Stimulated activated CD8-positive, alpha-beta memory T cell treated with anti-CD3 and anti-CD28 coated beads, Interleukin-12 subunit alpha, Interleukin-12 subunit beta, amount 100 ng/mL, for 24 hours (primary cell): ENCODE data around the gene HIF3A.

Experiments
- DNase-seq: peaks from one replicate; pipeline ENCODE4 v3.0.0-alpha.2; 2020; ENCODE audit errors: extremely low read depth

The HIF3A gene

GRCh38 chr19:46383171-46383815 lies 86.5 kb downstream of the HIF3A start:
- no peak for DNase-seq

DNA sequence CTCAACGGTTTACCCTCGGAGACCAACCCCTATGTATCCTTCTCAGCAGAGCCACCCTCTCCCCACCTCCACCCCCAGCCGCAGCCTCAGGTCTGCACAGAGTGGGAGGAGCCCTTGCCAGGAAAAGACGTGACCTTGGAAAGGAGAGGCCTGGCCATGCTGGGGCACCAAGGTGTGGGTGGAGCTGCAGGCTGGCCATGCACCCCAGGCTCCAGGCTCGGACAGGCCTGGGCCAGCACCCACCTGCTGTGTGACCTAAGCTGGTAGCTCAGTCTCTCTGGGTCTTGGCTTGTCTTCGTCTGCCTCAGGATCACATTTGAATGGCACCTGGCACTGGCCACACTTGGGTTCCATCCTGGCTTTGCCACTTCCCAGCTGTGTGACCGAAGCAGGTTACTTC lies 87.0 kb downstream of the HIF3A start:
- no peak for DNase-seq

- no peak for DNase-seq
Measured at GRCh38 chr19:46384396-46384795, 87.6 kb downstream of the HIF3A start.

DNA sequence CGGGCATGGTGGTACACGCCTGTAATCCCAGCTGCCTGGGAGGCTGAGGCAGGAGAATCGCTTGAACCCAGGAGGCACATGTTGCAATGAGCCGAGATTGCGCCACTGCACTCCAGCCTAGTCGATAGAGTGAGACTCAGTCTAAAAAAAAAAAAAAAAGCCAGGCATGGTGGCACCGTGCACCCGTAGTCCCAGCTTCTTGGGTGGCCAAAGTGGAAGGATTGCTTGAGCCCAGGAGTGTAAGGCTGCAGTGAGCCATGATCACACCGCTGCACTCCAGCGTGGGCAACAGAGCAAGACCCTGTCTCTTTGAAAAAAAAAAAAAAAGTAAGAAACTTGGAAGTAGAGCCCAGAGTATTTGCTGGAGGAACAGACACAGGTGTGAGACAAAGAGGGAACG lies 88.8 kb downstream of the HIF3A start:
- no peak for DNase-seq

DNA sequence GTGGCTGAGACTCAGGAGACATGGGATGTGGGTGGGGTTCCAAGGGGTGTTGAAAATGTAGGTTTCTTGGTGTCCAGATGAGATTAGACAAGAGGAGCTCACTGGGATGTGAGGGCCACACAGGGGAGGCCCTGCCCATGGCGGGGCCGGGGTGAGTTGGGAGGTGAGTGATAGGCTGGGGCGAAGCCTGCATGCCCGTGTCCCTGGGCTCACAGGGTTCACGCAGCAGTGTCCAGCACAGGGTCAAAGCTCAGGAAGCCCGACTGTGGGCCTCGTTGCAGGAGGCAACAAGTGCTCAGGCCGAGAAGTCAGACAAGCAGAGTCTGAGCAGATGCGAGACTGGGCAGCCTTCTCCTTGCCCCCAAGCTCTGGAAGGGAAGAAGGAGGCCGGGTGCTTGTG lies 89.3 kb downstream of the HIF3A start:
- no peak for DNase-seq

DNA sequence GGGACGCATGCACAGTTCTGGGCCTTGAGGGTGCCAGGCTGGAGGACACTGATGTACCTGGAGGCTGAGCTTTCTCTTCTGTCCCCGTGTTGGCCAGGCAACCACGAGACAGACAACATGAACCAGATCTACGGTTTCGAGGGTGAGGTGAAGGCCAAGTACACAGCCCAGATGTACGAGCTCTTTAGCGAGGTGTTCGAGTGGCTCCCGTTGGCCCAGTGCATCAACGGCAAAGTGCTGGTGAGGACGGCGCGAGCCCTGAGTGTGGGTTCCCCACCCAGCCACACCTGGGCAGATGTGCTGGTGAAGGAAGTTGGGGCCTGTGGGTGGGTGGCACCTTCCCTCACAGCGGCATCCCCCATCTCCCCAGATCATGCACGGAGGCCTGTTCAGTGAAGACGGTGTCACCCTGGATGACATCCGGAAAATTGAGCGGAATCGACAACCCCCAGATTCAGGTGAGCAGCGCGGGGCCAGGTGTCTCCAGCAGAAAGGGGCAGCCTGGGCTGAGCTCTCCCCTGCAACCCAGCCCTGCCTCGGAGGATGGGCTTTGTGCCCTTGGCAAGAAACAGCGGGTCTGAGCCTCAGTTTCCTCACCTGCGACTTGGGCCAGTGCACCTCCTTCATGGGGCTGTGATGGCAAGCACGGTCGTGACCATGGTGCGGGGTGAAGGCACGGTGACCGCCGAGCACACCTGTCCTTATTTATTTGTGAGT lies 90.3 kb downstream of the HIF3A start:
- DNase-seq: no peak

- DNase-seq: no peak
Measured at GRCh38 chr19:46387713-46388130, 90.9 kb downstream of the HIF3A start.

GRCh38 chr19:46388311-46389095 lies 91.7 kb downstream of the HIF3A start:
- no peak for DNase-seq

- DNase-seq: no peak
Measured at GRCh38 chr19:46390121-46390858, 93.4 kb downstream of the HIF3A start.

DNA sequence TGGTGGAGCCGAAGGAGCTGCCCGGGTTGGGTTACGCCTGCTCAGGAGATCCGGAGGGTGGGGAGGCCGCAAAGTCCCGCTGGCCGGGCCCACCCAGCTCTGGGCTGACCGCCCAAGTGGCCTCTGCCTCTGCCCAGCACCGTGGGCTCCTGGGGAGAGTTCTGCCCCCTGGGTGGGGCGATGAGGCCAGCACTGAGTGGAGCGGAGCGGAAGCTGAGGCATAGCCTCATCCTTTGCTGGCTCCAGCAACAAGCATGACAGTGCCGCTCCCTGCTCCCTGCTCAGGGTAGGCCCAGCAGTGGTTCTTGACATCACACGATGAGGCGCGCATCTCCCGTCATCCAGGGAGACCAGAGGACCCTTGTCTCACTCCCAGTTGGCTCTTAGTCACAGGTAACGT lies 94.0 kb downstream of the HIF3A start:
- DNase-seq: no peak

DNA sequence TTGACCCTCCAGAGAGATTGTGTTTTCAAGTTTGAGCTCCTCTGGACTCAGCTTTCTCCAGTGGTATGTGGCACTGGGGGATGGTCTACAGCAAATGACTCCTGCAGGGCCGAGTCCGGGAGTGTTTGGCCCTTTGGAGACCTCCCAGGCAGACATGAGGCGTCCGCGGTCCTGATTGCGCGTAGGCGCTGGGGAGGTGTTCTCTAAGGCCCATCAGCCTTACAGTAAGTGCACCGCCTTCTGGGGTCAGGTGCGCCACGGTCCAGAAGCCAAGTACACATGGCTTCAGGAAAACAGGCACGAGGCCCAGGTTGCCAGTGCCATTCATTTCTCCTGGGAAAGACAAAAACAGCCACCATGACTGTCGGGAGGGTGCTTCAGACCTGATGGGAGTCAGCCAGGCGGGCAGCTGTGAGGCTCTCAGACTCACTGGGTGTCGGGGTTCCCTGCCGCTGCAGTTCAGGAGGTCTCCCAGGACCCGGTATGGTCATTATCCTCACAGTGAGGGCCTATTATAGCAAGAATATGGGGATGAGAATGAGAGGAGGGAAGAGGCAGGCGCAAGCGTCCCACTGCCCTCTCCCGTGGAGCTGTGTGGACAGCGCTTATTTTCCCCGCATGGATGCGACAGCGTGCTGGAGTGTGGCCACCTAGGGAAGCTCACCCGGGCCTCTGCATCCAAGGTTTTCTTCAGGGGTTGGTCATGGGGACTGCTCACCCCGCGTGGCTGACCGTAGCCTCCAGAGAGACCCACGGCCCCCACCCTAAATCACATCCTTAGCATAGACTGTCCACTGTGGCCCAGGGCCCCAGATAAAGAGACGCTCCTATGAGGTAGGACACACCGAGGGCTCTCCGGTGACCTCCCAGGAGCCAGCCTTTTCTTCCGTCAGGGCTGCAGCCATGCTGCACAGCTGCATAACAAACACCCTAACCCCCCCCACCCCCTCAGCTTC lies 94.7 kb downstream of the HIF3A start:
- no peak for DNase-seq

DNA sequence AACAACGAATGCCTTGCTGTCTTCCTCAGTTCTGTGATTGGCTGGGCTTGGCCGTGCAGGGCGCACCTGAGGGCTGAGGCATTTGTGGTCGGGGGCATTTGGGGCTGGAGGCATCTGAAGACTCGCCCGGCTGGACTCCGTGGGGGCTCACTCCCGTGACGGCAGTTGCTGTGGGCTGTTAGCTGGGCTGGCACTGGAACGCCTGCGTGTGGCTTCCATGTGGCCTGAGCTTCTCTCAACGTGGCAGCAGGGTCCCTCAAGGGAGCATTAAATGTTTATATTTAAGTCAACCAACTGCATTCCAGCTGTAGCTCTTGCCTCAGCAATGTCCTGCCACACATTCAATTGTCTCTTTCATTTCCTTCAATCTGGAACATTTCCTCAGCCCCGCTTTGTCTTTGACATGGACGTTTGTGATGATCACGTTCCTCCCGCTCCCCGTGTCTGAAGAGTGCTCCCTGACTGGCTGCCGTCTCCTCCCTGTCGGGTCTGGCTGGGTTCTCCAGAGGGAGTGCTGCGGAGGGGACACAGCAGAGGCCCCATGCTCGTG lies 95.5 kb downstream of the HIF3A start:
- no peak for DNase-seq

DNA sequence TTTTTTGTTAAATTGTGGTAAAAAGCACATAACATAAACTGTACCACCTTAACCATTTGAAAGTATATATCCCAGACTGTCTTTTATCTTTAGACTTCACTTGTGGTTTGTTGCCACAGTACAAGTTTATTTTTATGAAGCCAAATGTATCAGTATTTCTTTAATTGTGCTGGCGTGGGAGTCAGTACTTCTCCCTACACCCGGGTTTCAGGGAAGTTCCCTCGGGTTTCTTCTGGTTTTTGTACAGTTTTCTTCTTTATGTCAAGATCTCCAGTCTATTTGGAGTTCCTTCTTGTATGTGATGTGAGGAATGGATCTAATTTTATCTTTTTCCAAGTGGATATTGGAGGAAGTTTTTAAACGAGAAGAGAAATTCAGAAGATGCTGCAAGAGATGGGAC lies 96.0 kb downstream of the HIF3A start:
- no peak for DNase-seq
